Limb (tissue), 2 donors: ENCODE results near the gene LILRB3.
"Not testable (repeated sequence)": the region's sequence is repeated elsewhere in the genome, so short reads cannot be mapped to it uniquely, and the experiment has no call there.

ENCODE experiments used
- DNase-seq, 2 donors: peaks; one replicate each; pipeline ENCODE4 v3.0.0-alpha.2; 2016; ENCODE audit errors: extremely low spot score in 2 of 2

Gene LILRB3

GRCh38 chr19:54222474-54223276 is at the start of gene LILRB3:
LILRB3 (minus strand) TSS chr19:54223007; CDS start chr19:54222976, 31 bp downstream.
- DNase-seq, result not testable (repeated sequence)

GRCh38 chr19:54272181-54272580 is 49.4 kb upstream of the LILRB3 start:
- DNase-seq, result not testable (repeated sequence)

DNA sequence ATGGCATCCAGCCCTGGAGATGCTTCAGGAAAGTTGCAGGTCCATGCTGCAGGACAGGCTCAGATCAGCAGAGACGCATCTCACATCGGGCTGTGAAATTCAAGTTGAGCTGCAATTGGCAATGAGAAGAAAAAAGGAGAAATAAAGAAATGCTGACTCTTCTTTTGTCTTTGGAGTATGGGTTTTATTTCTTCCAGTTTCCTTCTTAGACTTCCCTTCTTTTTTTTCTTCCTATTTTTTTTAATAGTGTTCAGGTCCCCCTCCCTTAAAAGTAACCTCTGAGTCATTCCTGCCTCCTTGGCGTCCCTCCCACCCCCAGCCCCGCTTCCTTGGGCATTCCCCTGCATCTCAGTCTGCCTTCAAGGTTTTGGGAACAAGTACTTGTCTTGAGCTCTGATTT is 48.8 kb upstream of the LILRB3 start:
- DNase-seq, result peak in 1 of 2 donors; percentile 5

GRCh38 chr19:54271106-54271505 is 48.3 kb upstream of the LILRB3 start:
- DNase-seq, result peak in 1 of 2 donors; percentile 7

GRCh38 chr19:54268936-54269335 is 46.1 kb upstream of the LILRB3 start:
- DNase-seq, result no peak

DNA sequence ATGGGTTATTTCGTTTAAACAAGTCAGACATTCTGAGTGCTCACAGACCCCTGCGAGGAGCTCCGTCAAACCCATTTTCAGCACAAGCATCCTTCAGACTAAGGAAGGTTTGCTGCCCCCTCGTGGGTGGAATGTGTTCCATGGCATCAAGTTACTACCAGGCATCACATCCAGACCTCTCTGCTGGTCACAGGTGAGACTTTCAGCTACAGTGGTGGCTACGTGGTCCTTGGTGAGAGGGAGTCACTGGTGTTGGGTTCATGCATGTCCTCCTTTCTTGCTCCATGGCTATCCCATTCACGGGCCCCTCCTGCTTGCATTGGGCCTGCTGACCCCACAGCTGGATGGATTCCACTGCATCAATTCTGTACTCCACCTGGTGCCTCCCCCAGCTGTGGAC is 43.3 kb upstream of the LILRB3 start:
- DNase-seq, result peak; percentile 21 to 84

GRCh38 chr19:54262470-54262869 is 39.7 kb upstream of the LILRB3 start:
- DNase-seq, result no peak

GRCh38 chr19:54262066-54262465 is 39.3 kb upstream of the LILRB3 start:
- DNase-seq, result no peak

DNA sequence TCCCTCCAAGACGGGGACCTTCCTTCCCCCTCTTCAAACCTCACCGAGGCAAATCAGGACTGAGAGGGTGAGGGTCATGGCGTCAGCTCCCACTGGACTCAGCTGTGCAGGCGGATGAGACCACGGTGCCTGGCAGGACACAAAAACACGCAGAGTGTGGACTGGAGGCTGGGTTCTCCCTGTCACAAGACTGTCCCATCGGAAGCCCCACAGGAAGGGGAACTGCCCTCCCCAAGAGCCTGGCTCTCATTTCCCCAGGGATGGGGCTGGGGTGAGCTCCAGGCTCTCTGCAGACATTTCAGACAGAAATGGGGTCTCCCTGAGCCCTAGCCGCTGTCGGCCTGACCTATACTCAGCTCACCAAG is 34.3 kb upstream of the LILRB3 start, which contains the start of gene LILRB5:
TSS of gene LILRB5 (minus strand) at position 158 of the 365 bp plus-strand sequence. CDS start at position 78, 80 bp downstream.
- DNase-seq, result no peak

- no peak for DNase-seq
Measured at GRCh38 chr19:54256250-54257115, 33.7 kb upstream of the LILRB3 start.

GRCh38 chr19:54255105-54255775 is 32.4 kb upstream of the LILRB3 start:
- DNase-seq, result no peak

DNA sequence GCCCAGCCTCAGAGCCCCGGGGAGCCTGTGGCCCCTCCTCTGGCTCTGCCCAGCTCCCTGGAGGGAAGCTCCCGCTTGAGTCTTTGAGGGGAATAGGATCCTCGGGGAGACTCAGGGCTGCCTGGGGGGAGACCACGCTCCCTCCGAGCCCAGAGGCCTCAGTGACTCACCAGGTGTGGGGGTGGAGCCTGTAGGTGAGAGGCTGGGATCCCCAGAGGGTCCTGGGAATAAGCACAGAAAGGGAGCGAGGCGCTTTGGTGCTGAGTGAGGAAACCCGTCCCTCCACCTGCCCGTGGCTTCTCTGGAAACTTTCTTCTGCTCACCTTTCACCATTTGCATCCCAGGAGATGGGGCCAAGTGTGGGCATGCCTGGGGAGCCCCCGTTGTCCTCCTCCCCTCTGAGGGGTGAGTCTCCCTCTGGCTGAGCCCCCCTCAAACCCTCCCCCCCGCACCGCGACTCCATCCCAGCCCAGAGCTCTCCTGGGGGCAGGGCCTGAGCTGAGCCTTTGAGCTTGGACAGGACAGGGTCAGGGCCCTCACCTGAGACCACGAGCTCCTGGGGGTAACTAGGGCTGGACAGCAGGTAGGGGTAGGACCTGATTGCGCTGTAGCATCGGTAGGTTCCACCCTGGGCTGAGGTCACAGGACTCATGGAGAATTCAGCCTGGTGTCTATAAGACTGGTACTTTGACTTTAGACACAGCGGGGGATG is 31.5 kb upstream of the LILRB3 start:
- DNase-seq, result no peak

GRCh38 chr19:54253331-54254194 is 30.8 kb upstream of the LILRB3 start:
- no peak for DNase-seq

GRCh38 chr19:54252845-54253244 is 30.0 kb upstream of the LILRB3 start:
- DNase-seq, result no peak

DNA sequence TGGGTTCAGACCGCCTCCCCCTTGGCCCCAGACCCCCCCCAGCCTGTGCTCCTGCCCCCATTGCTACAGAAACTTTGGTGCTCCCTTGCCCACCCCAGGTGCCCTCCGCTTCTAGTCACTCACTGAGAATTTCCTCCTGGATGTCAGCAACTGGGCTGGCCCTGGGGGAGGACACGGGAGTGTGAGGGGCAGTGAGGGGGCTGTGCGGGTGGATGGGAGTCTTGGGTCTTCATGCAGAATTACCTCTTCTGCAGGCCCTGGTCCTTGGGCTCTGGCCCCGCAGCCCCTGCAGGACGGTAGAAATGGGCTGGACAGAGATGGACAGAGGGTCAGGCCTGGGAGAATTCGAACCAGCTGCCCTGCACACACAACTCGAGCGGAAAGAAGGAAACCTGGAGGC is 29.4 kb upstream of the LILRB3 start:
- no peak for DNase-seq

DNA sequence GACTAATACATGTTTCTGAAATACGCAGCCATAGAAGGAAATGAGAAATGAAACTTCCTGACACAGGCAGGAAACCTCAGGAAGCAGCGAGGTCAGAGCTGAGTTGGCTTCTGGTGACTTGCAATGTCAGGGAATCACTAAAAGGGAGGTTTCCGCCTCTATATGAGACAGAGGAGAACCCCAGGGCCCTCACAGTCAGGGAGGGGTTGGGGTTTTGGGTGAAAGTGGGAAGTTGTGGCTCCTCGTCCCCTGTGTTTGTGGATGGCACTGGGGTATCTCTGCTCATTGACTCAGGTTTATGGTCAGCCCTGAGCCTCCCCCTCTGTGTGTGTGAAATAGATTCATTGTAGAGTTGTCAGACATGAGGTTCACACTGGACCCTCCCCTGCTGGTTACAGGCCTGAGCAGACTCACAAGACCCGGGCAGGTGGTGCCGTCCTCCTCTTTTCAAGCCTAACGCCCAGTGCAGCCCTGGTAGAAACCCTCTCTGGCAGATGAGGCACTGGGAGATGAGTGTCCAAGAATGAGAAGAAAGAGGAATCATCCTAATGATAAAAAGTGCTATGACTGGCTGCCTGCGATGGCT is 25.3 kb upstream of the LILRB3 start:
- DNase-seq, result no peak

DNA sequence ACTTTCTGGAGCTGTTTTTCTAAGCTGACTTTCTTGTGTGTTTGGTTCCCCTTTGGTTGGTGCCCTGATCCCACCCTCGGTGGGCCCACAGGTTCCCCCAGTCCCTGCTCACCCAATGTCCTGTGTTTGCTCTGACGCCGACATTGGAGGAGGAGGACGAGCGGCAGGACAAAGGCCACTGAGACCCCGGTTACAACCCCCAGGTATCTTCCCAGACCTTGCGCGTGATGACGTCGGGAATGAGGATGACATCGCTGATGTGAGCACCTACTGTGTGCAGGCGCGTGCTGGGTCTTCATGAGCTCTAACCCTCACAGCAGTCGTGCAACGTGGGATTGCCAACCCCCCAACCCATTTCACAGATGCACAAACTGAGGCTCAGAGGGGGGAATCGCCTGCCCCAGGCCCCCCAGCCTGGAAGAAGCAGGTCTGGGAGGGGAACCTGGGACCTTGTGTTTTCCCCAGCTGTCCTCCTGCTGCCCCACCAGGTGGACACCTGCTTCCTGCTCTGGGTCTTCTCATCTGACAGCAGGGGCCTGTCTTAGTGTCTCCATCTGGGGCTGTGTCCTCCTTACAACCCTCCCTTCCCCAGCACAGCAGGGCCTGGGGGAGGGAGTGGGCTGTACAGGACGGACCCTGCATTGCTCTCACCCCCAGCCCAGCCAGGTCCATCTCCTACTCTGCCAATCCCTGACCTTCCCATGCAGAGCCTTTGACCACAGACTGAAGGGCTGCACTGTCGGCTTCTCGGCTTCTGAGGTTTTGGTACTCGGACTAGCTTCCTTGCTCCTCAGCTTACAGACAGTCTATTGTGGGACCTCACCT is 24.5 kb upstream of the LILRB3 start:
- DNase-seq, result no peak

DNA sequence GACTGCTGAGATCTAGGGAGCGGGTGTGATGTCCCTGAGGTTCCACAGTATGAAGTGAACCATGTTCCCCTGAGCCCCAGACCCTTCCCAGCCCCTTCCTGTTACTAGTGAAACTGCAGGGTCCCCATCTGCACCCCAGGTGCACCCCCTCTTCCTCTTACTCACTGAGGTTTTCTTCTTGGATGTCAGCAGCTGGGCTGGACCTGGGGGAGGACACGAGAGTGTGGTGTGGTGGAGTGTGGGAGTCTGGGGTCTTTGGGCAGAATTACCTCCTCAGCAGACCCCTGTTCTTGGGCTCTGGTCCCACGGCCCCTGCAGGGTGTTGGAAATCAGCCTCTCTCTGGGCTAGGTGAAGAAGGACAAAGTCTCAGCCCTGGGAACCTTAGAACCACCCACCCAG is 23.1 kb upstream of the LILRB3 start:
- no peak for DNase-seq

- not testable (repeated sequence) for DNase-seq
Measured at GRCh38 chr19:54243809-54244208, 21.0 kb upstream of the LILRB3 start.
